Fibroblast of the conjunctiva (primary cell): ENCODE data around the gene GPR26.

ENCODE experiments used
- DNase-seq: peaks from one replicate; pipeline ENCODE4 v3.0.0-alpha.2; 2010; ENCODE audit warnings: low read depth

Gene GPR26

GRCh38 chr10:123645615-123646014 lies 20.5 kb upstream of the GPR26 start:
- DNase-seq: no peak

GRCh38 chr10:123648595-123648994 lies 17.6 kb upstream of the GPR26 start:
- no peak for DNase-seq

- DNase-seq: no peak
Observed at GRCh38 chr10:123649676-123650075, 16.5 kb upstream of the GPR26 start.

- no peak for DNase-seq
Observed at GRCh38 chr10:123651421-123652047, 14.6 kb upstream of the GPR26 start.

GRCh38 chr10:123655751-123656150 lies 10.4 kb upstream of the GPR26 start:
- DNase-seq: no peak

- DNase-seq: no peak
Observed at GRCh38 chr10:123663522-123663921, 2.6 kb upstream of the GPR26 start.

- DNase-seq: no peak
Observed at GRCh38 chr10:123665491-123666286, 466 bp upstream of the GPR26 start.

- no peak for DNase-seq
Observed at GRCh38 chr10:123669886-123670285, 3.7 kb downstream of the GPR26 start.

- DNase-seq: no peak
Observed at GRCh38 chr10:123673198-123673597, 7.0 kb downstream of the GPR26 start.

- no peak for DNase-seq
Observed at GRCh38 chr10:123674741-123675140, 8.6 kb downstream of the GPR26 start.

GRCh38 chr10:123675811-123676210 lies 9.7 kb downstream of the GPR26 start:
- no peak for DNase-seq

- DNase-seq: no peak
Observed at GRCh38 chr10:123677556-123677955, 11.4 kb downstream of the GPR26 start.

GRCh38 chr10:123678376-123678775 lies 12.2 kb downstream of the GPR26 start:
- no peak for DNase-seq

- no peak for DNase-seq
Observed at GRCh38 chr10:123681285-123681684, 15.1 kb downstream of the GPR26 start.

- DNase-seq: no peak
Observed at GRCh38 chr10:123682477-123682876, 16.3 kb downstream of the GPR26 start.

- no peak for DNase-seq
Observed at GRCh38 chr10:123683459-123683858, 17.3 kb downstream of the GPR26 start.

- no peak for DNase-seq
Observed at GRCh38 chr10:123683865-123684264, 17.7 kb downstream of the GPR26 start.

- no peak for DNase-seq
Observed at GRCh38 chr10:123685260-123685659, 19.1 kb downstream of the GPR26 start.

GRCh38 chr10:123687758-123688157 lies 21.6 kb downstream of the GPR26 start:
- DNase-seq: no peak

- no peak for DNase-seq
Observed at GRCh38 chr10:123689880-123690279, 23.7 kb downstream of the GPR26 start.

GRCh38 chr10:123703195-123703790 lies 37.1 kb downstream of the GPR26 start:
- DNase-seq: no peak

GRCh38 chr10:123704076-123704475 lies 37.9 kb downstream of the GPR26 start:
- DNase-seq: no peak

GRCh38 chr10:123704812-123705211 lies 38.7 kb downstream of the GPR26 start:
- DNase-seq: no peak
